DOHH2 (cell line): ENCODE measurements around the gene SOX18.

Experiments
- CTCF ChIP-seq: fragments of 200-600 bp; sonication (generic); IDR thresholded peaks from one replicate; pipeline ENCODE4 v1.5.1; 2014; ENCODE audit warnings: antibody characterized with exemption, mild to moderate bottlenecking, low read depth, low read length; ENCODE audit not compliant: poor library complexity, severe bottlenecking
- EZH2phosphoT487 ChIP-seq: fragments of 200-600 bp; sonication (generic); IDR thresholded peaks from 2 replicates; pipeline ENCODE4 v1.6.1; 2017; ENCODE audit warnings: borderline replicate concordance, mild to moderate bottlenecking, antibody characterized with exemption, low read length, moderate library complexity, mixed read lengths

DNA sequence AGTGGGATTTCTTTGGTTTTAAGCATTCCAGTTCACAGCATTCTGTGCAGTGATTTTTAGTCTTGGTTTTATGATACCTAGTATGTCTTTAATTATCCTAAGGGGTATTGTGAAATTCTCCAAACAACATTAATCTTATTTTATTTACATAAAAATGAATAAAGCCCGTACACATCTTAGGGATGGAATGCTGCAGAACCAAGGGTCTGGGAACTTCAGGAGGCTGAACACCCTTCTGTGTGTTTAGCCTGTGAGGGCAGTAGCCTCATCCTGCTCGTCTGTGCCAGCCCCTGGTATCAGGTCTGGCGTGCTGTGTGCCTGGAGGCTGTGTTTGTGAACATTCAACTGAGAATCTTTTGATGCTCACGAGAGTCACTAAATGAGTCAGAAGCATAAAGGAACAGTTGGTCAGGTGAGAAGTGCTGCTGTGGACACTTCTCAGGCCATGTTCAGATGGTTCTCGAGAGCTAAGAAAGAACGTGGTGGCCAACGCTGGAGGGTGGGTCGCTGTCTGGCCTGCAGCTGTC lies 38.7 kb downstream of the SOX18 start:
- TF ChIP-seq CTCF: no peak
- no peak for TF ChIP-seq EZH2phosphoT487
